ENCODE measurements around the gene DYNLL2.
A peak's percentile ranks its signal among the peaks of the same experiment; 100 is the strongest.
"Not testable (repeated sequence)": the region's sequence is repeated elsewhere in the genome, so short reads cannot be mapped to it uniquely, and the experiment has no call there.

Gene DYNLL2

DNA sequence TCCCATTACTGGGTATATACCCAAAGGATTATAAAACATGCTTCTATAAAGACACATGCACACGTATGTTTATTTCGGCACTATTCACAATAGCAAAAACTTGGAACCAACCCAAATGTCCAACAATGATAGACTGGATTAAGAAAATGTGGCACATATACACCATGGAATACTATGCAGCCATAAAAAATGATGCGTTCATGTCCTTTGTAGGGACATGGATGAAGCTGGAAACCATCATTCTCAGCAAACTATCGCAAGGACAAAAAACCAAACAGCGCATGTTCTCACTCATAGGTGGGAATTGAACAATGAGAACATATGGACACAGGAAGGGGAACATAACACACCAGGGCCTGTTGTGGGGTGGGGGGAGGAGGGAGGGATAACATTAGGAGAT lies 49.5 kb downstream of the DYNLL2 start:
- H3K79me2 ChIP-seq (ENCODE audit: control insufficient read depth, insufficient read depth, low read length, poor library complexity); H3K18ac ChIP-seq (ENCODE audit: low read length); H3K79me1 ChIP-seq (ENCODE audit: low read length); H3K9ac ChIP-seq (ENCODE audit: low read length); H3K4me1 ChIP-seq (ENCODE audit: control insufficient read depth in 1 of 2, insufficient read depth in 2 of 2, low read length in 2 of 2); H2AFZ ChIP-seq (ENCODE audit: insufficient read depth, low read length, poor library complexity); H3K23ac ChIP-seq (ENCODE audit: low read length); H2AK5ac ChIP-seq (ENCODE audit: low read length); H2BK120ac ChIP-seq (ENCODE audit: insufficient read depth, low read length, poor library complexity); DNase-seq; H3K4ac ChIP-seq (ENCODE audit: low read depth, low read length); H3K9me3 ChIP-seq (ENCODE audit: insufficient read depth, low read depth, low read length); H4K8ac ChIP-seq (ENCODE audit: low read depth, low read length); H3K27me3 ChIP-seq (ENCODE audit: insufficient read depth, low read length); H3K36me3 ChIP-seq (ENCODE audit: control insufficient read depth in 1 of 2, insufficient read depth in 2 of 2, low read length in 2 of 2); H3K4me2 ChIP-seq (ENCODE audit: low read length); H3K27ac ChIP-seq (ENCODE audit: low read depth, low read length); H3K4me3 ChIP-seq (ENCODE audit: low read depth, low read length); H4K12ac ChIP-seq (ENCODE audit: low read depth, low read length); H2BK5ac ChIP-seq (ENCODE audit: low read depth, low read length, poor library complexity); H3K14ac ChIP-seq (ENCODE audit: low read length); H4K91ac ChIP-seq (ENCODE audit: low read depth, low read length); H2BK12ac ChIP-seq (ENCODE audit: low read length): not testable (repeated sequence)
- no CpG with 5 or more reads among the region's 5 CpGs for WGBS (ENCODE audit: extremely low coverage, insufficient coverage, insufficient read length)

DNA sequence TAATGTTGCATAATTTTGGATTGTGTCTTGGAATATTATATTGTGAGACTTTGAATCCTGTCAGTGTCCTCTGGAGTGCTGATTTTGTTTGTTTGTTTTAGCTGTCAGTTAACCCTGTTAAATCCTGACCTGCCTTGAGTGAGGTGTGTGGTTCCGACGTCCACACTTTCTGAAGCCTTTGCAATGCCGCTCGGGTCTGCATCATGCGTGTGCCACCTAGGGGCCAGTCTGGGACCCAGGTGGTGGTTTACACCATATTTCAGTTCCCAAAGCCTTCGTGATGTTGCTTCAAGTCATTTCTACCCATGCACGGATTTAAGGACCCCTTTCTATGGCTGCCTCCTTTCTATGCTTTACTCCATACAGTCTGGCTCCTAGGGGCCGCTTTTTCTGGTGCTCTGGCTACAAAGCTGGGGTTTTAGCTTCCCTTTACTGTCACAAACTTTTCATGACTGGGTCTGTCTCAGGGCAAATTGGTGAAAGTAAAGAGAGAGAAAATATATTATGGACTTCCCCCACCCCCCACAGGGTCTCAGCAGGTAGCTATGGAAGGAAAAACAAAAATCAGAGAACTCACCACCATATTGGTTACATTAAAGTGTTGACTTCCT lies 53.6 kb downstream of the DYNLL2 start:
- Histone ChIP-seq H2BK120ac (ENCODE audit: insufficient read depth, low read length, poor library complexity) (no peak overlapping the region), H4K91ac (ENCODE audit: low read depth, low read length) (no peak overlapping the region), H3K4me3 (ENCODE audit: low read depth, low read length) (no peak overlapping the region), H3K27me3 (ENCODE audit: insufficient read depth, low read length) (no peaks in the 10 kb centered on the region), H3K4me2 (ENCODE audit: low read length) (no peak overlapping the region), H2AK5ac (ENCODE audit: low read length) (no peak overlapping the region), H2BK12ac (ENCODE audit: low read length) (no peak overlapping the region), H3K27ac (ENCODE audit: low read depth, low read length) (no peak overlapping the region), H3K9me3 (ENCODE audit: insufficient read depth, low read depth, low read length) (no peaks in the 10 kb centered on the region), H4K12ac (ENCODE audit: low read depth, low read length) (no peak overlapping the region), H3K14ac (ENCODE audit: low read length) (no peak overlapping the region), H3K9ac (ENCODE audit: low read length) (no peak overlapping the region), H2BK5ac (ENCODE audit: low read depth, low read length, poor library complexity) (no peak overlapping the region), H3K23ac (ENCODE audit: low read length) (no peak overlapping the region), H3K18ac (ENCODE audit: low read length) (no peak overlapping the region), H3K79me1 (ENCODE audit: low read length) (no peaks in the 10 kb centered on the region), H3K4ac (ENCODE audit: low read depth, low read length) (no peak overlapping the region), H3K36me3 (ENCODE audit: control insufficient read depth in 1 of 2, insufficient read depth in 2 of 2, low read length in 2 of 2) (no peaks in the 10 kb centered on the region), H3K4me1 (ENCODE audit: control insufficient read depth in 1 of 2, insufficient read depth in 2 of 2, low read length in 2 of 2) (no peaks in the 10 kb centered on the region), H2AFZ (ENCODE audit: insufficient read depth, low read length, poor library complexity) (no peak overlapping the region), H4K8ac (ENCODE audit: low read depth, low read length) (no peak overlapping the region), H3K79me2 (ENCODE audit: control insufficient read depth, insufficient read depth, low read length, poor library complexity) (no peaks in the 10 kb centered on the region)
- whole genome bisulfite sequencing (ENCODE audit: extremely low coverage, insufficient coverage, insufficient read length): no CpG with 5 or more reads among the region's 8 CpGs
- peak in 1 of 2 donors; percentile 42 for DNase-seq

- no peak for DNase-seq
- H4K12ac ChIP-seq (ENCODE audit: low read depth, low read length): no peak overlapping the region
- no peak overlapping the region for H2BK12ac ChIP-seq (ENCODE audit: low read length)
- no peak overlapping the region for H3K4me2 ChIP-seq (ENCODE audit: low read length)
- no peak overlapping the region for H3K4ac ChIP-seq (ENCODE audit: low read depth, low read length)
- 100% methylated on average over 2 of the region's 5 CpGs for WGBS (ENCODE audit: extremely low coverage, insufficient coverage, insufficient read length)
- no peak overlapping the region for H3K14ac ChIP-seq (ENCODE audit: low read length)
- H4K91ac ChIP-seq (ENCODE audit: low read depth, low read length): no peak overlapping the region
- no peak overlapping the region for H2AK5ac ChIP-seq (ENCODE audit: low read length)
- no peak overlapping the region for H2BK5ac ChIP-seq (ENCODE audit: low read depth, low read length, poor library complexity)
- H3K18ac ChIP-seq (ENCODE audit: low read length): no peak overlapping the region
- no peak overlapping the region for H3K9ac ChIP-seq (ENCODE audit: low read length)
- no peaks in the 10 kb centered on the region for H3K79me2 ChIP-seq (ENCODE audit: control insufficient read depth, insufficient read depth, low read length, poor library complexity)
- no peaks in the 10 kb centered on the region for H3K27me3 ChIP-seq (ENCODE audit: insufficient read depth, low read length)
- H3K23ac ChIP-seq (ENCODE audit: low read length): no peak overlapping the region
- peaks cover 1% of the 10 kb centered on the region for H3K9me3 ChIP-seq (ENCODE audit: insufficient read depth, low read depth, low read length)
- H3K27ac ChIP-seq (ENCODE audit: low read depth, low read length): no peak overlapping the region
- H3K79me1 ChIP-seq (ENCODE audit: low read length): no peaks in the 10 kb centered on the region
- no peak overlapping the region for H3K4me3 ChIP-seq (ENCODE audit: low read depth, low read length)
- H3K36me3 ChIP-seq (ENCODE audit: control insufficient read depth in 1 of 2, insufficient read depth in 2 of 2, low read length in 2 of 2): no peaks in the 10 kb centered on the region
- H3K4me1 ChIP-seq (ENCODE audit: control insufficient read depth in 1 of 2, insufficient read depth in 2 of 2, low read length in 2 of 2): no peaks in the 10 kb centered on the region
- H2BK120ac ChIP-seq (ENCODE audit: insufficient read depth, low read length, poor library complexity): no peak overlapping the region
- no peak overlapping the region for H4K8ac ChIP-seq (ENCODE audit: low read depth, low read length)
- H2AFZ ChIP-seq (ENCODE audit: insufficient read depth, low read length, poor library complexity): no peak overlapping the region
Measured at GRCh38 chr17:58141505-58141904, 58.3 kb downstream of the DYNLL2 start.

GRCh38 chr17:58143335-58143734 lies 60.1 kb downstream of the DYNLL2 start:
- H3K36me3 ChIP-seq (ENCODE audit: control insufficient read depth in 1 of 2, insufficient read depth in 2 of 2, low read length in 2 of 2); DNase-seq; H3K14ac ChIP-seq (ENCODE audit: low read length); H3K23ac ChIP-seq (ENCODE audit: low read length); H3K27ac ChIP-seq (ENCODE audit: low read depth, low read length); H3K4me1 ChIP-seq (ENCODE audit: control insufficient read depth in 1 of 2, insufficient read depth in 2 of 2, low read length in 2 of 2); H3K4me3 ChIP-seq (ENCODE audit: low read depth, low read length); H3K9me3 ChIP-seq (ENCODE audit: insufficient read depth, low read depth, low read length); H3K9ac ChIP-seq (ENCODE audit: low read length); H2AFZ ChIP-seq (ENCODE audit: insufficient read depth, low read length, poor library complexity); H3K4me2 ChIP-seq (ENCODE audit: low read length); H3K79me2 ChIP-seq (ENCODE audit: control insufficient read depth, insufficient read depth, low read length, poor library complexity); H4K12ac ChIP-seq (ENCODE audit: low read depth, low read length); H2BK5ac ChIP-seq (ENCODE audit: low read depth, low read length, poor library complexity); H3K18ac ChIP-seq (ENCODE audit: low read length); H2BK12ac ChIP-seq (ENCODE audit: low read length); H3K4ac ChIP-seq (ENCODE audit: low read depth, low read length); H3K79me1 ChIP-seq (ENCODE audit: low read length); H4K8ac ChIP-seq (ENCODE audit: low read depth, low read length); H2AK5ac ChIP-seq (ENCODE audit: low read length); H3K27me3 ChIP-seq (ENCODE audit: insufficient read depth, low read length); H4K91ac ChIP-seq (ENCODE audit: low read depth, low read length); H2BK120ac ChIP-seq (ENCODE audit: insufficient read depth, low read length, poor library complexity): not testable (repeated sequence)
- WGBS (ENCODE audit: extremely low coverage, insufficient coverage, insufficient read length): no CpG with 5 or more reads among the region's 4 CpGs
